ENCODE measurements around the gene DNAJC25.
A peak's percentile ranks its signal among the peaks of the same experiment; 100 is the strongest.
"Not testable (repeated sequence)": the region's sequence is repeated elsewhere in the genome, so short reads cannot be mapped to it uniquely, and the experiment has no call there.

The DNAJC25 gene

GRCh38 chr9:111631214-111631971, at the start of gene DNAJC25:
TSS of gene DNAJC25 (plus strand) at chr9:111631334. CDS start at chr9:111631408, 74 bp downstream.
- DNase-seq (ENCODE audit: low read depth): peak; percentile 94

- DNase-seq (ENCODE audit: low read depth): no peak
These were observed 48.2 kb upstream of the DNAJC25 start for GRCh38 chr9:111582888-111583287.

GRCh38 chr9:111586378-111586777, 44.8 kb upstream of the DNAJC25 start:
- no peak for DNase-seq (ENCODE audit: low read depth)

GRCh38 chr9:111588846-111589245, 42.3 kb upstream of the DNAJC25 start:
- no peak for DNase-seq (ENCODE audit: low read depth)

- peak; percentile 30 for DNase-seq (ENCODE audit: low read depth)
These were observed 33.0 kb upstream of the DNAJC25 start for GRCh38 chr9:111597852-111598732.

DNA sequence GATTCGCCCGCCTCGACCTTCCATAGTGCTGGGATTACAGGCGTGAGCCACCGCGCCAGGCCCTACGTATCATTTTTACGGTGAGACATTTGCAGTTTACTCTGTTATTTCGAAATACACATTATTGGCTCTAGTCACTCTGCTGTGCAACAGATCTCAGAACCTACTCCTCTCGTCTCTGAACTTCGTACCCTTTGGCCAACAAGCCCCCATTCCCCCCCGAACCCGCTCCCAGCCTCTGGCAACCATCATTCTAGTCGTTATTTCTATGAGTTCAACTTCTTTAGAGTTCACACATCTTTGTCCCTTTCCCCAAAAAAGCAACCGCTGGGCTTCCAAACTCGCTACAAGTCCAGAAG, 32.4 kb upstream of the DNAJC25 start:
- no peak for DNase-seq (ENCODE audit: low read depth)

DNA sequence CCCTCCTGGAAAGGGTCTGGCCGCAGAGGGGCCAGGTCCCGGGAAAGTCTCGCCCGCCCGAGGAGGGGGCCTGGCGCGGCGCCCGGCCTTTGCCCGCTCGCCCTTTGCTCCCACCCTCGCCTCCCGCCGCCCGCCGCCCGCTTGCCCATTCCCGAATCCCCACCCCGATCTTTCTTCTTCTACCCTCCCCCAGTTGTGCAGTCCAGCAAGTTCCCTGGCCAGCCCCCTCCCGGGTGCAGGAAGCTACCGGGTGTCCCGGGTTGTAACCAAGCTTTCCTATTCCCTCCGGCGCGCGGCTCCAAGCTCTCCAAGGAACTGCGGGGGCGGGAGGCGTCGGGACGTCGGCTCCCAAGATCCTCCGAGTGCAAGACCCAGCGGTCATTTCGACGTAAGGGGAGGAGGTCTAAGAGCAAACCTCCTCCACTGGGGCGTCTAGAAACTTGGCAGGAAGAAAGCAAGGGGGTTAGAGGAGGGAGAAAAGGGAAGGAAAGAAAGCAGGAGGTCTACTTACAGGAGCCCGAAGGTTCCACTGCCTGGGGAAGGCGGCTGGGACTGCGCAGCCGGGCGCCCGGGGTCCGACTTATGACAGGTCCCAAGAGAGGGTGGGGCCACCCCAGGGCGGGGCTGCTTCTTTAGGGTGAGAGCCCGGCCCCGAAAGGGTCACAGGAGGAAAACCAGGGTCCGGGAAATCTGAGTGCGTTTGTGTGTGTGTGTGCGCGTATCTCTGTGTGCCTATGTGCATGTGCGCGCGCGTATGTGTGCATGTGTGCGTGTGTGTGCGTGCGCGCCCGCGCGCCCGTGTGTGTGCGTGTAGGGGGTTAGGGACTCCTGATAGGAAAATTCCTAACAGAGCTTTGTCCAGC, 31.8 kb upstream of the DNAJC25 start, which contains the start of gene PTGR1:
TSS of gene PTGR1 (minus strand) at position 556 of the 863 bp plus-strand sequence. CDS start 2,225 bp downstream, outside the sequence.
- DNase-seq (ENCODE audit: low read depth): no peak

DNA sequence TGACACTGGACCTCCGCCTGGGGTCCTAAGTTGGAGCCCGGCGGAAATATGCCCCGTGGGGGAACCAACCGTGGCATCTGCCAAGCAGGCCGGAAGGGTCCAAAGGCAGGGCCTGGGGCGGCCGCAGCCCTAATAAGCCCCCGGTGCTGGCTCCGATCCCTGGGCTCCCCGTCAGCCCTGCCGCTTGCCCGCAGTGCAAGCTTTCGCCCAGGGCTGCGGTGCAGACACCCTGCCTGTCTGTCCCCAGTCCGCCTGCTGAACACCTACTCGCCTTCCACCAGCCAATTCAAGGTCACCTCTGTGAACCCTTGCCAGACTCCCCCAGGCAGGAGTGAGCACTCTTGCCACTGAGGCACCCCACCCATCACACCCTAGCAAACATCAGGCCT, 31.2 kb upstream of the DNAJC25 start:
- DNase-seq (ENCODE audit: low read depth): no peak

- no peak for DNase-seq (ENCODE audit: low read depth)
These were observed 29.7 kb upstream of the DNAJC25 start for GRCh38 chr9:111601237-111602018.

DNA sequence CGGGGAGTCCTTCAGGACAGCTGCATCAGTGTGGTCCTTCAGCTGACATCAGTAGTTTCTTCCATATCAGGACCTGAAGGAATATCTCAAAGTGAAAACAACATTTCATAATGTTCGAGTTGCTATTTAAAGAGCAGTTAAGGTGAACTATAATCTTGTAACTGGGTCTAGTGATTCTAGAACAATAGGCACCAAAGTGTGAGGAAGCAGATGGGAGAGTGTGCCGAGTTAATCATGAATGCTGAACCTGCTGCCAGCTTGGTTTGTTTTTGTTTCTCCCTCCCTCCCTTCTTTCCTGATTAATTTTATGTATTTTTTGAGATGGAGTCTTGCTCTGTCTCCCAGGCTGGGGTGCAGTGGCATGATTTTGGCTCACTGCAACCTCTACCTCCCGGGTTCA, 28.1 kb upstream of the DNAJC25 start:
- DNase-seq (ENCODE audit: low read depth): no peak

- no peak for DNase-seq (ENCODE audit: low read depth)
These were observed 27.0 kb upstream of the DNAJC25 start for GRCh38 chr9:111604054-111604615.

DNA sequence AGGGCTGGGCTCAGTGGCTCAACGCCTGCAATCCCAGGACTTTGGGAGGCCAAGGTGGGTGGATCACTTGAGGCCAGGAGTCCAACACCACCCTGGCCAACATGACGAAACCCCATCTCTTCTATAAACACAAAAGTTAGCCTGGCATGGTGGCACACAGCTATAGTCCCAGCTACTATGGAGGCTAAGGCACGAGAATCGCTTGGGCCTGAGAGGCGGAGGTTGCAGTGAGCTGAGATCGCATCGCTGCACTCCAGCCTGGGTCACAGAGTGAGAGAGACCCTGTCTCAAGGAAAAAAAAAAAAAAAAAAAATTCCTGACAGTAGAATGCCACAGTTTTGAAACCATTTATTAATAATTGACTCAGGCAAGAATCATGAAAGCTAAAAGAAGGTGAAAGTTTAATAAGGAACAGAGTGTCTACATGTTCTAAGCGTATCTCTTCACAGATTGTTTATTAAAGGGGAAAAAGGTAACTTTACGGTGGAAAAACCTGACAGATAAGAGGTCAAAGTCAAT, 26.0 kb upstream of the DNAJC25 start:
- no peak for DNase-seq (ENCODE audit: low read depth)

- DNase-seq (ENCODE audit: low read depth): no peak
These were observed 21.0 kb upstream of the DNAJC25 start for GRCh38 chr9:111610149-111610548.

DNA sequence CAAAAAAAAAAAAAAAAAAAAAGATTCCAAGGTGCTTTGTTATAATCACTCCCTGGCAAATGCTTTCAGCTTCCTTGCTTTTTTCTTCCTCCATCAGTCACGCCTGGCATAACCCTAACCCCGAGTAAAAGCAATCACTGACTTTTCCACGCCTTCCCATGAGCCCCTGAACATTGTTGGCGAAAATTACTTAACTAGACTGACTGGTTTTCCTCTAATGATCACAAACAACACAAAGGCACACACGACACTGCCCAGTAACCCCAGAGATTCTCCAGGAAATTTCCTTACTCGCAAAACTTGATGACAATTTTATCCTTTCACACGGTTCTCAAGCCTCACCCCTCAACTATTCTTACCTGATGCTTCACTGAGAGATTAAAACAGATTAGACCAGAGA, 20.3 kb upstream of the DNAJC25 start:
- DNase-seq (ENCODE audit: low read depth): no peak

DNA sequence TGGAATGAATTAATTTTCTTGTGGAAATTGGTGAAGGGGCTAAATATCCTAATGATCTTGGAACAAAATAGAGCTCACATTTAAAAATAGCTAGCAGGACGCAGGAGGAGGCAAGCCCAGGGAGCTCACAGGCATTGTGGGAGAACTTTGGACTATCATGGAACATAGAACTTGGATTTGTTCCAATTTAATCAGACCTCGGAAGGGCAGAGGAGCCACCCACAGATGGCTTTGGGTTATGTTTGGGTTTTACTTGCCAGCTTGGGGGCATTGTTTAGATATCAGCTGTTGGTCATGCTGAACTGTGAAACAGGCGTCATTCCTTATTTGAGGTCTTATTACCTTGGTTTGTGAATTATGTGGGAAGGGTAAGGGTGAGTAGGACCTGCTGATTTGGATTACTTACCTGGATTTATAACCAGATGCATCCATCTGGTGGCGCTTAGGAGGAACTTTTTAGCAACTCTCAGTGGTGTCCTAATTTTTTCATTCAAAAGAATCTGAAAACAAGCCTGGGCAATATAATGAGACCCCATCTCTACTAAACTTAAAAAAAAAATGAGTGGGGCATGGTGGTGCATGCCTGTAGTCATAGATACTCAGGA, 17.6 kb upstream of the DNAJC25 start:
- no peak for DNase-seq (ENCODE audit: low read depth)

DNA sequence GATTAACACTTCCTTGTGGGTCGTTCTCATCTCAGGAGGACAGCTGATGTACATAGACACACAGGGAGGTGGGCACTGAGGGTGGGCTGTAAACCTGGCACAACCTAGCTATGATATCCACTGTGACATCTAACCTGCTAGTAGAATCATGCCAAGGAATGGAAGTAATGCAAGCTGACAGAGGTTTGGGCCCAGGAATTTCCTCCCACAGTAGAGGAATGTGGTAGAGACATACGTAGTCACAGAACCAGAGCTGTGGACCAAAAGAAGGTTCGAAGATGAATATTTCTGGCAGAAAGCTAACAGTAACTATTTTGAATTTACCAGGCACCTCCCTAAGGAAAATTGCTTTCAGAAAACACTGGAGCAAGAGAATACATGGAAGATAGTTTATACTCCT, 15.2 kb upstream of the DNAJC25 start:
- DNase-seq (ENCODE audit: low read depth): no peak

DNA sequence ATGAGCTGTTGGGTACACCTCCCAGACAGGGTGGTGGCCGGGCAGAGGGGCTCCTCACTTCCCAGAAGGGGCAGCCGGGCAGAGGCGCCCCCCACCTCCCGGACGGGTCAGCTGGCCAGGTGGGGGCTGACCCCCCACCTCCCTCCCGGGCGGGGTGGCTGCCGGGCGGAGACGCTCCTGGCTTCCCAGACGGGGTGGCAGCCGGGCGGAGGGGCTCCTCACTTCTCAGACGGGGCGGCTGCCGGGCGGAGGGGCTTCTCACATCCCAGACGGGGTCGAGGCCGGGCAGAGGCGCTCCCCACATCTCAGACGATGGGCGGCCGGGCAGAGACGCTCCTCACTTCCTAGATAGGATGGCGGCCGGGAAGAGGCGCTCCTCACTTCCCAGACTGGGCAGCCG, 13.8 kb upstream of the DNAJC25 start:
- DNase-seq (ENCODE audit: low read depth): not testable (repeated sequence)

- no peak for DNase-seq (ENCODE audit: low read depth)
These were observed 9.1 kb upstream of the DNAJC25 start for GRCh38 chr9:111621895-111622480.

DNA sequence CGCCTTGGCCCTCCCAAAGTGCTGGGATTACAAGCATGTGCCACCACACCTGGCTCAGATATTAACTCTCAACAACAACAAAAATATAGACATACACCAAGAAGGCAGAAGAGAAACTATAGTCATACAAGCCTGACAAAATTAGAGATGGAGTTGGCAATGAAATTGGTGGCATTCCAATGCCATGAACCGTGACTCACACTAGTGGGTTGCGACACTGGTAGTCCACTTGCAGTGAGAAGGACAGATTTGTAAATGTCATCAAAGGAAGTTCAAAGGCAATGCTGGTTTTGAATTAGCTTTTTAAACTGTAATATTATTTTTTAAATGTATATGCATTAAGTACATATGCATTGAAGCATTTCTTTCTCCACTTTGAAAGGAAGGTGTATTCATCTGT, 8.5 kb upstream of the DNAJC25 start:
- no peak for DNase-seq (ENCODE audit: low read depth)
